OCI-LY3 (cell line): ENCODE measurements around the gene KAT6B.

Experiments used
- H2AFZ ChIP-seq: fragments of 200-600, 300-600 bp; shearing (Covaris generic); 2 replicates; pipeline ENCODE4 v1.6.0; 2014; ENCODE audit warnings: antibody characterized with exemption, low read depth, low read length
- H3K27ac ChIP-seq: fragments of 200-600, 300-600 bp; sonication (generic); 2 replicates; pipeline ENCODE4 v1.5.1; 2014; ENCODE audit warnings: mild to moderate bottlenecking, low read length, moderate library complexity, mixed read lengths
- H3K27me3 ChIP-seq: fragments of 200-600, 300-600 bp; sonication (generic); 2 replicates; pipeline ENCODE4 v1.6.1; 2014; ENCODE audit warnings: low read depth, low read length, mixed read lengths
- H3K36me3 ChIP-seq: fragments of 200-600, 300-600 bp; sonication (generic); replicated peaks from 2 replicates; pipeline ENCODE3; 2014; ENCODE audit warnings: low read depth, low read length, mixed read lengths
- H3K4me1 ChIP-seq: fragments of 300-600, 200-600 bp; sonication (generic); 2 replicates; pipeline ENCODE4 v1.6.1; 2014; ENCODE audit warnings: low read length, mixed read lengths
- H3K4me2 ChIP-seq: fragments of 200-600, 300-600 bp; sonication (generic); 2 replicates; pipeline ENCODE4 v1.6.1; 2014; ENCODE audit warnings: low read length, mixed read lengths
- H3K4me3 ChIP-seq: fragments of 300-600, 200-600 bp; sonication (generic); 2 replicates; pipeline ENCODE4 v1.5.1; 2014; ENCODE audit warnings: antibody characterized with exemption, mild to moderate bottlenecking, low read length, moderate library complexity
- H3K79me2 ChIP-seq: fragments of 300-600, 200-600 bp; shearing (Covaris generic); 2 replicates; pipeline ENCODE4 v1.6.1; 2014; ENCODE audit warnings: mild to moderate bottlenecking, low read length, mixed read lengths
- H3K9ac ChIP-seq: fragments of 300-600, 200-600 bp; shearing (Covaris generic); 2 replicates; pipeline ENCODE4 v1.6.0; 2014; ENCODE audit warnings: mild to moderate bottlenecking, low read length, moderate library complexity
- H3K9me3 ChIP-seq: fragments of 200-600, 300-600 bp; shearing (Covaris generic); 2 replicates; pipeline ENCODE4 v1.6.1; 2014; ENCODE audit warnings: low read length, mixed read lengths; ENCODE audit not compliant: insufficient read depth
- H4K20me1 ChIP-seq: fragments of 200-600, 300-600 bp; sonication (generic); 2 replicates; pipeline ENCODE4 v1.6.1; 2016; ENCODE audit warnings: low read length, mixed read lengths; ENCODE audit not compliant: insufficient read depth
- CTCF ChIP-seq: fragments of 200-600, 300-600 bp; sonication (generic); IDR thresholded peaks from 2 replicates; pipeline ENCODE4 v1.5.1; 2014; ENCODE audit warnings: antibody characterized with exemption, low read length, low read depth
- EZH2phosphoT487 ChIP-seq: fragments of 200-600 bp; shearing (Covaris generic); IDR thresholded peaks from 2 replicates; pipeline ENCODE4 v1.6.1; 2018; ENCODE audit warnings: antibody characterized with exemption, mixed run types, low read depth

The KAT6B gene

GRCh38 chr10:75072727-75073126 is 246.3 kb downstream of the KAT6B start:
- Histone ChIP-seq H3K9me3 (no peaks in the 10 kb centered on the region), H3K36me3 (no peaks in the 10 kb centered on the region), H3K9ac (no peak overlapping the region), H4K20me1 (no peaks in the 10 kb centered on the region), H2AFZ (no peak overlapping the region), H3K4me3 (no peak overlapping the region), H3K4me2 (no peak overlapping the region), H3K4me1 (no peaks in the 10 kb centered on the region), H3K79me2 (no peaks in the 10 kb centered on the region), H3K27ac (no peak overlapping the region), H3K27me3 (no peaks in the 10 kb centered on the region)
- no peak for TF ChIP-seq EZH2phosphoT487

GRCh38 chr10:75073442-75073841 is 247.0 kb downstream of the KAT6B start:
- Histone ChIP-seq H3K27ac (no peak overlapping the region), H3K4me3 (no peak overlapping the region), H3K27me3 (no peaks in the 10 kb centered on the region), H4K20me1 (no peaks in the 10 kb centered on the region), H3K79me2 (no peaks in the 10 kb centered on the region), H3K36me3 (no peaks in the 10 kb centered on the region), H2AFZ (no peak overlapping the region), H3K4me2 (no peak overlapping the region), H3K4me1 (no peaks in the 10 kb centered on the region), H3K9me3 (no peaks in the 10 kb centered on the region), H3K9ac (no peak overlapping the region)
- TF ChIP-seq EZH2phosphoT487: no peak
- no peak for TF ChIP-seq CTCF

DNA sequence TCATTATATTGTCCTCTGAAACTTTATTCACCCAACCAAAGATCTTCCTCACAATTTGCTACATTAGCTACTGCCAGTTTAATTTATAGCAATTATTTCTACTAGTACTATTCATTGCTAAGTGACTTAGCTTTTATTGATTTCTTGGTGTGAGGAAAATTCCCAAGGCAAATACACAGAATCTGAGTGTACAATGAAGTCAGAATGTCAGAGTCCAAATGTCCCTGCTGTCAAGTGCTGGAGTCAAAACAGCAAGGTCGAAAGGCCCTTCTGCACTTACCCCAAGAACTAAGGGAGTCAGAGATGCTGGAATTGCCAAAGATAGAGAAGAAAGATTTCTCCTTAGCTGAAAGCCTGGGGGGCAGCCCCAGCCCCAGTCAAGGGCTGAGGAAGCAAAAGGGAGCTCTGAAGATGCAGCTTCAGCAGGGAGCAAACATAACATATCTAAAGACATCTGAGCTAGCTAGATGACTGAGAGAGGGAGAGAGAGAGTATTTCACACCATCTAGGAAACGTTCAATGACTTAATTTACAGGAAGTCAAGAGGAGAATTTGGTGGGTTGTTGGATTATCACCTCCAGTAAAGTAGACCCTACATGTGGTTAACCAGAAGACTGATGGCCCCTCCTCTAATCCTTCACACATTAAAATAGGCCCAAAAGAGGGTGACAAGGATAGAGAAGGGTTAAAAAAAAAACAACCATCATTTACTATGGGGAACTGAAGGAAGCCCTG is 248.5 kb downstream of the KAT6B start:
- H3K4me2 ChIP-seq: no peak overlapping the region
- TF ChIP-seq EZH2phosphoT487 (no peak), CTCF (no peak)
- no peaks in the 10 kb centered on the region for H3K27me3 ChIP-seq
- H2AFZ ChIP-seq: no peak overlapping the region
- H3K4me1 ChIP-seq: no peaks in the 10 kb centered on the region
- no peak overlapping the region for H3K27ac ChIP-seq
- H3K36me3 ChIP-seq: no peaks in the 10 kb centered on the region
- H4K20me1 ChIP-seq: no peaks in the 10 kb centered on the region
- no peaks in the 10 kb centered on the region for H3K9me3 ChIP-seq
- H3K4me3 ChIP-seq: no peak overlapping the region
- no peak overlapping the region for H3K9ac ChIP-seq
- no peaks in the 10 kb centered on the region for H3K79me2 ChIP-seq

- no peak overlapping the region for H3K9ac ChIP-seq
- H3K27me3 ChIP-seq: no peaks in the 10 kb centered on the region
- H3K4me1 ChIP-seq: no peaks in the 10 kb centered on the region
- no peak overlapping the region for H3K4me3 ChIP-seq
- H3K79me2 ChIP-seq: no peaks in the 10 kb centered on the region
- no peaks in the 10 kb centered on the region for H3K36me3 ChIP-seq
- TF ChIP-seq EZH2phosphoT487 (no peak), CTCF (no peak)
- no peaks in the 10 kb centered on the region for H3K9me3 ChIP-seq
- H3K4me2 ChIP-seq: no peak overlapping the region
- no peak overlapping the region for H3K27ac ChIP-seq
- H4K20me1 ChIP-seq: no peaks in the 10 kb centered on the region
- H2AFZ ChIP-seq: no peak overlapping the region
Observed at GRCh38 chr10:75076348-75076747, 249.9 kb downstream of the KAT6B start.
